Fibroblast of lung (primary cell): ENCODE measurements around the gene PLEKHH3. TPM values are rescaled to one million over a fixed set of nuclear protein-coding genes. Genes with fewer than 3 reads are reported as not detected.

Experiments used
- DNase-seq, 2 donors: peaks; one replicate each; pipeline versions ENCODE4 v3.0.0 to v3.0.0-alpha.2; 2010; ENCODE audit warnings: low read depth in 2 of 2
- H2AFZ ChIP-seq: 2 replicates; pipeline ENCODE4 v1.5.1; 2012; ENCODE audit warnings: low read length, control low read depth, inconsistent platforms
- H3K27ac ChIP-seq: 2 replicates; pipeline ENCODE4 v1.5.1; 2011; ENCODE audit warnings: low read length, control low read depth; ENCODE audit not compliant: insufficient read depth
- H3K27me3 ChIP-seq: 2 replicates; pipeline ENCODE4 v1.5.1; 2011; ENCODE audit warnings: mild to moderate bottlenecking, low read length; ENCODE audit not compliant: control insufficient read depth, insufficient read depth
- H3K36me3 ChIP-seq: 2 replicates; pipeline ENCODE4 v1.5.1; 2011; ENCODE audit warnings: low read length; ENCODE audit not compliant: control insufficient read depth, insufficient read depth
- H3K4me1 ChIP-seq: 2 replicates; pipeline ENCODE4 v1.5.1; 2011; ENCODE audit warnings: low read length; ENCODE audit not compliant: control insufficient read depth, insufficient read depth; ENCODE audit errors: extremely low read depth
- H3K4me2 ChIP-seq: 2 replicates; pipeline ENCODE4 v1.5.1; 2011; ENCODE audit warnings: low read length, control low read depth; ENCODE audit not compliant: insufficient read depth; ENCODE audit errors: extremely low read depth
- H3K4me3 ChIP-seq, 4 experiments: fragments of 200-600 bp in 1 of 4; sonication (generic) in 1 of 4; replicated peaks in 1 of 4; 2 replicates each; pipeline ENCODE4 v1.5.1; 2011 to 2016; ENCODE audit warnings: low read length in 4 of 4, low read depth in 3 of 4, mild to moderate bottlenecking in 3 of 4, control low read depth in 2 of 4, inconsistent platforms in 1 of 4, mixed read lengths in 1 of 4; ENCODE audit not compliant: insufficient read depth in 1 of 4; ENCODE audit errors: control extremely low read depth in 1 of 4
- H3K79me2 ChIP-seq: 2 replicates; pipeline ENCODE4 v1.5.1; 2012; ENCODE audit warnings: mild to moderate bottlenecking, low read length, inconsistent platforms; ENCODE audit not compliant: control insufficient read depth, insufficient read depth
- H3K9ac ChIP-seq: 2 replicates; pipeline ENCODE4 v1.5.1; 2011; ENCODE audit warnings: mild to moderate bottlenecking, low read length, control low read depth; ENCODE audit not compliant: insufficient read depth
- H3K9me3 ChIP-seq: 2 replicates; pipeline ENCODE4 v1.5.1; 2012; ENCODE audit warnings: low read depth, low read length; ENCODE audit not compliant: control insufficient read depth, insufficient read depth
- H4K20me1 ChIP-seq: 2 replicates; pipeline ENCODE4 v1.5.1; 2011; ENCODE audit warnings: low read length; ENCODE audit not compliant: control insufficient read depth, insufficient read depth; ENCODE audit errors: extremely low read depth
- CTCF ChIP-seq, 2 donors: IDR thresholded peaks in 1 of 2; conservative IDR thresholded peaks in 1 of 2; 1 replicate in 1 of 2; 2 replicates in 1 of 2; pipeline ENCODE4 v1.5.1; 2011 to 2012; ENCODE audit warnings: low read length in 2 of 2, control low read depth in 1 of 2, inconsistent platforms in 1 of 2, low read depth in 1 of 2, mild to moderate bottlenecking in 1 of 2
- EZH2 ChIP-seq: IDR thresholded peaks from 2 replicates; pipeline ENCODE4 v1.5.1; 2012; ENCODE audit warnings: low read length, control low read depth, mild to moderate bottlenecking; ENCODE audit errors: missing control alignments
- polyA plus RNA-seq, 2 donors: library from polyadenylated mRNA; depleted of rRNA in 1 of 2; stranded (reverse) in 1 of 2; unstranded in 1 of 2; fragments of >200 nt; gene quantifications; 2 replicates each; pipeline ENCODE4 v1.2.1, GENCODE V29; 2011 to 2012; ENCODE audit warnings: missing spikeins in 1 of 2
- total RNA-seq: library from RNA; depleted of rRNA; stranded (reverse); fragments of >200 nt; gene quantifications from 2 replicates; pipeline ENCODE4 v1.2.1, GENCODE V29; 2014

PLEKHH3 gene
- total and polyA plus RNA-seq, 2 donors (not counting 1 experiment from before 2014, with no cell fraction given), result 2.3 to 24.6 TPM

GRCh38 chr17:42653179-42654124 lies 23.3 kb downstream of the PLEKHH3 start:
- peak overlapping the region; percentile 86 for H3K4me2 ChIP-seq
- H3K36me3 ChIP-seq, result no peaks in the 10 kb centered on the region
- H3K9ac ChIP-seq, result peak overlapping the region; percentile 43
- no peaks in the 10 kb centered on the region for H3K79me2 ChIP-seq
- H3K9me3 ChIP-seq, result no peaks in the 10 kb centered on the region
- H3K27me3 ChIP-seq, result no peaks in the 10 kb centered on the region
- peak overlapping the region; percentile 91 for H2AFZ ChIP-seq
- peak overlapping the region; percentile 25 to 50 (median 37) for H3K4me3 ChIP-seq
- peak; percentile 73 to 78 for DNase-seq
- peaks cover 6% of the 10 kb centered on the region for H3K4me1 ChIP-seq
- H4K20me1 ChIP-seq, result no peaks in the 10 kb centered on the region
- H3K27ac ChIP-seq, result no peak overlapping the region
- TF ChIP-seq CTCF (conservative IDR thresholded peaks at IDR 0.05 in 1 of 2, IDR thresholded peaks at IDR 0.05 in 1 of 2; ENCODE audit: low read depth in 1 of 2, low read length in 2 of 2), result no peak
- TF ChIP-seq EZH2, result no peak

- no peak overlapping the region for H3K4me2 ChIP-seq
- TF ChIP-seq EZH2 (no peak), CTCF (conservative IDR thresholded peaks at IDR 0.05 in 1 of 2, IDR thresholded peaks at IDR 0.05 in 1 of 2; ENCODE audit: low read depth in 1 of 2, low read length in 2 of 2) (no peak)
- no peak for DNase-seq
- H3K4me1 ChIP-seq, result peaks cover 6% of the 10 kb centered on the region
- no peak overlapping the region for H3K27ac ChIP-seq
- H3K27me3 ChIP-seq, result no peaks in the 10 kb centered on the region
- H3K79me2 ChIP-seq, result no peaks in the 10 kb centered on the region
- H2AFZ ChIP-seq, result no peak overlapping the region
- H3K9ac ChIP-seq, result no peak overlapping the region
- no peaks in the 10 kb centered on the region for H3K9me3 ChIP-seq
- no peaks in the 10 kb centered on the region for H3K36me3 ChIP-seq
- no peaks in the 10 kb centered on the region for H4K20me1 ChIP-seq
- H3K4me3 ChIP-seq, result no peak overlapping the region
Measured at GRCh38 chr17:42651392-42651791, 25.4 kb downstream of the PLEKHH3 start.

GRCh38 chr17:42647778-42648177 lies 29.0 kb downstream of the PLEKHH3 start:
- Histone ChIP-seq H3K4me1 (no peaks in the 10 kb centered on the region), H3K9ac (no peak overlapping the region), H3K27ac (no peak overlapping the region), H3K79me2 (no peaks in the 10 kb centered on the region), H3K4me2 (no peak overlapping the region), H4K20me1 (no peaks in the 10 kb centered on the region), H3K36me3 (no peaks in the 10 kb centered on the region), H3K27me3 (peaks cover 4% of the 10 kb centered on the region), H2AFZ (no peak overlapping the region), H3K9me3 (no peaks in the 10 kb centered on the region), H3K4me3 (no peak overlapping the region)
- no peak for DNase-seq
- no peak for TF ChIP-seq CTCF (conservative IDR thresholded peaks at IDR 0.05 in 1 of 2, IDR thresholded peaks at IDR 0.05 in 1 of 2; ENCODE audit: low read depth in 1 of 2, low read length in 2 of 2)
